K562 (cell line): ENCODE data around the gene SRSF5. TPM values are rescaled to one million over a fixed set of nuclear protein-coding genes. Genes with fewer than 3 reads are reported as not detected.

Source experiments
- CBFA2T2 ChIP-seq: fragments of 450-650 bp; conservative IDR thresholded peaks from 2 replicates; pipeline ENCODE4 v1.6.1; 2017; ENCODE audit warnings: mild to moderate bottlenecking
- CBFA2T3 ChIP-seq: fragments of 450-650 bp; IDR thresholded peaks from 2 replicates; pipeline ENCODE4 v1.6.1; 2017
- FOXK2 ChIP-seq, 2 experiments: fragments of 450-650 bp; IDR thresholded peaks in 1 of 2; conservative IDR thresholded peaks in 1 of 2; 2 replicates each; pipeline ENCODE4 v1.6.1; 2016; ENCODE audit warnings: low read depth in 2 of 2, mild to moderate bottlenecking in 1 of 2
- HSF4 ChIP-seq: fragments of 250-450 bp; sonication (Bioruptor Pico); IDR thresholded peaks from 2 replicates; pipeline ENCODE4 v2.1.2; 2022; ENCODE audit warnings: mild to moderate bottlenecking, moderate library complexity, borderline replicate concordance
- MTA3 ChIP-seq: fragments of 450-650 bp; formaldehyde crosslinking; IDR thresholded peaks from 2 replicates; pipeline ENCODE4 v1.6.1; 2017; ENCODE audit warnings: mild to moderate bottlenecking, borderline replicate concordance
- MYC ChIP-seq, 2 experiments: fragments of 250-450 bp in 1 of 2; sonication (Bioruptor Pico) in 1 of 2; IDR thresholded peaks; 2 replicates each; pipeline versions ENCODE4 v1.5.1 to v1.6.1; 2012 to 2021; ENCODE audit warnings: low read depth in 2 of 2, borderline replicate concordance in 1 of 2, improper control_type of control experiment in 1 of 2, low read length in 1 of 2, mild to moderate bottlenecking in 1 of 2, moderate library complexity in 1 of 2
- POLR2AphosphoS5 ChIP-seq: IDR thresholded peaks from 2 replicates; pipeline ENCODE4 v1.6.1; 2011; ENCODE audit warnings: mild to moderate bottlenecking, low read depth, low read length, moderate library complexity; ENCODE audit not compliant: control insufficient read depth, insufficient read depth
- RBBP5 ChIP-seq: fragments of 200-600 bp; sonication (generic); IDR thresholded peaks from 2 replicates; pipeline ENCODE4 v1.6.1; 2012; ENCODE audit warnings: borderline replicate concordance, mild to moderate bottlenecking, low read length, control low read depth, inconsistent platforms; ENCODE audit not compliant: insufficient read depth, poor library complexity, severe bottlenecking
- SRSF7 ChIP-seq: fragments of 200-400 bp; formaldehyde crosslinking; optimal IDR thresholded peaks from 2 replicates; pipeline ENCODE3; 2017; ENCODE audit warnings: mild to moderate bottlenecking, low read depth, low read length
- TCF3 ChIP-seq: sonication (generic); formaldehyde crosslinking; IDR thresholded peaks from 2 replicates; pipeline ENCODE4 v1.4.0; 2020; ENCODE audit warnings: mild to moderate bottlenecking, missing genetic modification reagents
- TEAD4 ChIP-seq, 2 experiments: sonication (generic) in 1 of 2; formaldehyde crosslinking in 1 of 2; IDR thresholded peaks; 2 replicates each; pipeline versions ENCODE4 v1.6.1 to v1.8.0; 2012 to 2022; ENCODE audit warnings: borderline replicate concordance in 1 of 2, inconsistent platforms in 1 of 2, low read length in 1 of 2, mild to moderate bottlenecking in 1 of 2, missing genetic modification reagents in 1 of 2
- ZNF644 ChIP-seq: fragments of 200-800 bp; sonication (Bioruptor generic); IDR thresholded peaks from 2 replicates; pipeline ENCODE4 v1.6.1; 2016; ENCODE audit warnings: low read depth, missing genetic modification characterization, missing compliant biosample characterization
- polyA plus RNA-seq, 8 experiments: library from polyadenylated mRNA; depleted of rRNA in 4 of 8; stranded (reverse) in 5 of 8; unstranded in 3 of 8; fragments of >200 nt; fragmentation: Nextera tagmentation in 2 of 8; fragmentation: Illumina TruSeq in 1 of 8; extraction: Ambion mirVana in 2 of 8; extraction: Trizol in 1 of 8; gene quantifications; 2 replicates each; pipeline versions ENCODE4 v1.2.1 to v1.2.3, GENCODE V29; 2011 to 2014; ENCODE audit warnings: inconsistent platforms in 1 of 8, missing spikeins in 1 of 8
- total RNA-seq, 7 experiments: library from RNA; depleted of rRNA in 6 of 7; stranded (reverse); fragments of >200 nt in 6 of 7; fragmentation: Illumina TruSeq in 2 of 7; extraction: Trizol in 2 of 7; gene quantifications; 2 replicates each; pipeline versions ENCODE4 v1.2.1 to v1.2.3, GENCODE V29; 2011 to 2021; ENCODE audit warnings: low replicate concordance in 1 of 7
- TF ChIP-seq, protein P1 (sequence below): fragments of 450-650 bp; IDR thresholded peaks from 2 replicates; pipeline ENCODE4 v1.6.1; 2016

Gene SRSF5
- total and polyA plus RNA-seq, 9 of the 15 experiments (the other 6 are each of a cell fraction or from before 2014, with no cell fraction given), result 108 to 460 (median 212) TPM

- TF ChIP-seq TEAD4 (IDR thresholded peaks at IDR 0.05; ENCODE audit: low read length), result 0 out of 2 replicates have a peak, but pooled peaks have one; percentile 21
- TF ChIP-seq TEAD4 (CRISPR knock-in tag; IDR thresholded peaks at IDR 0.05; ENCODE audit: borderline replicate concordance), result no peak
- no peak for TF ChIP-seq RBBP5
- TF ChIP-seq, protein P1, sequence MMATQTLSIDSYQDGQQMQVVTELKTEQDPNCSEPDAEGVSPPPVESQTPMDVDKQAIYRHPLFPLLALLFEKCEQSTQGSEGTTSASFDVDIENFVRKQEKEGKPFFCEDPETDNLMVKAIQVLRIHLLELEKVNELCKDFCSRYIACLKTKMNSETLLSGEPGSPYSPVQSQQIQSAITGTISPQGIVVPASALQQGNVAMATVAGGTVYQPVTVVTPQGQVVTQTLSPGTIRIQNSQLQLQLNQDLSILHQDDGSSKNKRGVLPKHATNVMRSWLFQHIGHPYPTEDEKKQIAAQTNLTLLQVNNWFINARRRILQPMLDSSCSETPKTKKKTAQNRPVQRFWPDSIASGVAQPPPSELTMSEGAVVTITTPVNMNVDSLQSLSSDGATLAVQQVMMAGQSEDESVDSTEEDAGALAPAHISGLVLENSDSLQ, result no peak
- no peak for TF ChIP-seq SRSF7
- TF ChIP-seq MTA3, result no peak
- TF ChIP-seq TCF3 (CRISPR knock-in tag), result no peak
- no peak for TF ChIP-seq ZNF644 (tag)
- no peak for TF ChIP-seq HSF4 (CRISPR knock-in tag)
- peak; percentile 63 for TF ChIP-seq CBFA2T3
- no peak for TF ChIP-seq FOXK2 (conservative IDR thresholded peaks at IDR 0.05 in 1 of 2, IDR thresholded peaks at IDR 0.05 in 1 of 2; ENCODE audit: low read depth in 2 of 2)
- no peak for TF ChIP-seq MYC (IDR thresholded peaks at IDR 0.05; ENCODE audit: low read depth, low read length)
- TF ChIP-seq MYC (CRISPR knock-in tag; IDR thresholded peaks at IDR 0.05; ENCODE audit: borderline replicate concordance, low read depth), result no peak
- TF ChIP-seq CBFA2T2, result peak; percentile 38
- no peak for TF ChIP-seq POLR2AphosphoS5
These were observed 12.5 kb upstream of the SRSF5 start (continued) for GRCh38 chr14:69754487-69754886.
